Upper lobe of right lung (tissue), 1 donor: ENCODE results near the gene MYLK. TPM values are rescaled to one million over a fixed set of nuclear protein-coding genes. Genes with fewer than 3 reads are reported as not detected.

ENCODE experiments used
- ATAC-seq: fragments of 200-7000 bp; cut with Tn5 transposase; one replicate; pipeline ENCODE4 v1.9.1; 2020; ENCODE audit warnings: mild to moderate bottlenecking, moderate library complexity
- DNase-seq: peaks from one replicate; pipeline ENCODE4 v3.0.0-alpha.2; 2020
- H3K27ac ChIP-seq: fragments of 200-600 bp; one replicate; pipeline ENCODE4 v1.8.0; 2022
- H3K27me3 ChIP-seq: fragments of 200-600 bp; one replicate; pipeline ENCODE4 v1.8.0; 2022; ENCODE audit warnings: mild to moderate bottlenecking
- H3K36me3 ChIP-seq: fragments of 200-600 bp; one replicate; pipeline ENCODE4 v1.8.0; 2022
- H3K4me1 ChIP-seq: fragments of 200-600 bp; one replicate; pipeline ENCODE4 v1.8.0; 2022
- H3K4me3 ChIP-seq: fragments of 200-600 bp; one replicate; pipeline ENCODE4 v1.8.0; 2022; ENCODE audit warnings: mild to moderate bottlenecking
- H3K9me3 ChIP-seq: fragments of 200-600 bp; one replicate; pipeline ENCODE4 v1.8.0; 2022
- intact Hi-C: fragments of 100-400 bp; cut with DNase I; formaldehyde crosslinking; loops from one replicate; pipeline ENCODE4 v1.11.0; 2022
- total RNA-seq: library from RNA; stranded (reverse); fragmentation: NEBNext Ultra II Directional; extraction: Animal tissue kit (Norgen Biotek cat#: 25700); gene quantifications from one replicate; pipeline ENCODE4 v1.2.1, GENCODE V29; 2021
- TF ChIP-seq, protein P1 (sequence below): fragments of 200-600 bp; IDR thresholded peaks from one replicate; pipeline ENCODE4 v1.8.0; 2022; ENCODE audit warnings: antibody characterized with exemption
- donor health status: DM: no; HTN: yes; CAD: no; lungs with severe emphysema.

The MYLK gene
- total RNA-seq, 1 donor from 2014 or later: 248 TPM

DNA sequence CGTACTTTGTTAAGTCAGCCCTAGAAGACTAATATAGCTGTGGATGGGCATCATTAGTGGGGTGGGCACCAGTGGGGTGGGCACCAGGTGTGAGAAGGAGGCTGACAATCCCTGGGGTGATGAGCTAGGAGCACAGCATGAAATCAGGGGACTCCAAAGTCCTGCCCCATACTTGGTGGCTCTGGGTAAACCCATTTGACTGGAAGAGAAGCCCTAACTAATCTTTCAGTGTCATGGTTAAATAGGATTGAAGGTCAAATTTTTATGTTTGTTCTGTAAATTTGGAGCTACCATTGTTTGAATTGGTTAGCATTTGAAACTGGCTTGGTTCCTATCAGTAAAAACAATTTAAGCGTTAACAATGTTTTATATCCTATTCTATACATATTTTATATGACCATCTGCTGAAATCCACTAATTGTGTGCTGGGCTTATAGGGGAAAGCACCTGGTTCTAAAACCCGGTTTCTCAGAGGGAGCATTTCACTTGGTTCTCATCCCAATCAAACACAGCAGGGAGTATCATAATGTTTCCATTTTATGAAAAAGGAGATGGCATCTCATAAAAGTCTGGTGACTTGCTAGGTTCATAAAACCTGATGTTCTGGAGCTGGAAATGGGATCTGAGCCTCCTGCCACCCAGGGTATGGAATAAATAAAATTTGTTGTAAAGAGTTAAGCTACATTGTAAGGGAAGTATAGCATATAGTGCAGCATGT, 211.5 kb downstream of the MYLK start:
- intact Hi-C loops: no loop called here
- peaks cover 5% of the 10 kb centered on the region for H3K4me1 ChIP-seq
- no peak for ATAC-seq

GRCh38 chr3:123670743-123671142, 213.4 kb downstream of the MYLK start:
- no peaks in the 10 kb centered on the region for H3K9me3 ChIP-seq
- intact Hi-C loops: no loop called here
- H3K36me3 ChIP-seq: peaks cover 19% of the 10 kb centered on the region
- no peak overlapping the region for H3K4me3 ChIP-seq
- no peak for DNase-seq
- H3K27me3 ChIP-seq: no peaks in the 10 kb centered on the region
- ATAC-seq: no peak
- no peak overlapping the region for H3K27ac ChIP-seq
- TF ChIP-seq, protein P1, sequence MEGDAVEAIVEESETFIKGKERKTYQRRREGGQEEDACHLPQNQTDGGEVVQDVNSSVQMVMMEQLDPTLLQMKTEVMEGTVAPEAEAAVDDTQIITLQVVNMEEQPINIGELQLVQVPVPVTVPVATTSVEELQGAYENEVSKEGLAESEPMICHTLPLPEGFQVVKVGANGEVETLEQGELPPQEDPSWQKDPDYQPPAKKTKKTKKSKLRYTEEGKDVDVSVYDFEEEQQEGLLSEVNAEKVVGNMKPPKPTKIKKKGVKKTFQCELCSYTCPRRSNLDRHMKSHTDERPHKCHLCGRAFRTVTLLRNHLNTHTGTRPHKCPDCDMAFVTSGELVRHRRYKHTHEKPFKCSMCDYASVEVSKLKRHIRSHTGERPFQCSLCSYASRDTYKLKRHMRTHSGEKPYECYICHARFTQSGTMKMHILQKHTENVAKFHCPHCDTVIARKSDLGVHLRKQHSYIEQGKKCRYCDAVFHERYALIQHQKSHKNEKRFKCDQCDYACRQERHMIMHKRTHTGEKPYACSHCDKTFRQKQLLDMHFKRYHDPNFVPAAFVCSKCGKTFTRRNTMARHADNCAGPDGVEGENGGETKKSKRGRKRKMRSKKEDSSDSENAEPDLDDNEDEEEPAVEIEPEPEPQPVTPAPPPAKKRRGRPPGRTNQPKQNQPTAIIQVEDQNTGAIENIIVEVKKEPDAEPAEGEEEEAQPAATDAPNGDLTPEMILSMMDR: no peak
- H3K4me1 ChIP-seq: peaks cover 10% of the 10 kb centered on the region

More for the DNA sequence above, 211.5 kb downstream of the MYLK start:
- Histone ChIP-seq H3K27me3 (no peaks in the 10 kb centered on the region), H3K9me3 (no peaks in the 10 kb centered on the region), H3K27ac (no peak overlapping the region), H3K36me3 (peaks cover 20% of the 10 kb centered on the region), H3K4me3 (no peak overlapping the region)
- DNase-seq: no peak
- TF ChIP-seq, protein P1: no peak

DNA sequence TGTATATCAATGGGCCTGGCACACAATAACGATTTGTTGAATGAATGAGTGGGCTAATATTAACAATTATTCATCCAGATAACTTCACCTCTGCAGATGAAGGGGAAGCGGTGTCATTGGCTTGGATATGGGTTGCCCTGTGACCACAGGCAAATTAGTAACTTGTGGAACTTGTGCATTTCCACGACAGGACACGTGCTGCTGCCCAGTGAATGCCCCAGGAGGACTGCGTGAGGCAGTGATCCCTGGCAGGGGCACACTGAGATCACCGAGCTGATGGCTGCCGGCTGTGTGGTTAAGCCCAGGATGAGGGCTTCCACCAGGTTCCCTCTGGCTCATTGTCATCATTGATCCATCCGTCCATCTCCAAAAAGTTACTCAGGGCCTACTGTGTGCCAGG, 215.2 kb downstream of the MYLK start:
- peaks cover 10% of the 10 kb centered on the region for H3K4me1 ChIP-seq
- DNase-seq: no peak
- H3K27me3 ChIP-seq: no peaks in the 10 kb centered on the region
- no peak overlapping the region for H3K27ac ChIP-seq
- intact Hi-C loops: no loop called here
- H3K9me3 ChIP-seq: no peaks in the 10 kb centered on the region
- TF ChIP-seq, protein P1: no peak
- H3K36me3 ChIP-seq: peaks cover 36% of the 10 kb centered on the region
- H3K4me3 ChIP-seq: no peak overlapping the region
- ATAC-seq: no peak

DNA sequence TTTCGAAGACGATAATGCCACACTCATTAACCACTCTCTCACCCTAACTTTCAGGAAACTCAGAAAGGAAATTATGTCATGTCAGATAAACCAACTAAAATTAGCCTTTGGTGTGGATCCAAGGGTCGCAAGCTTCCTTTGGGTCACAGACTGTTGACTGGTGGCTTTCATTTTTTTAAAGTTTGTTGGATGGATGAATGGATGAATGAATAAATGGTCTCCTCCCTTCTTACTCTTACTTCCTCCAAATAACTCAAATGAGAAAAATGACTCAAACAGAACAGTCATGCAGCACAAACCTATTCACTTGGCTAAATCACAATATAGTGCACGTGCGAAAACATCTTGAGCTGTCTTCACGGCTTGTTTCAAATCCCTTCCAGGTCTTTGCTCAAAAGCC, 216.3 kb downstream of the MYLK start:
- Histone ChIP-seq H3K4me3 (no peak overlapping the region), H3K27ac (no peak overlapping the region), H3K36me3 (peaks cover 42% of the 10 kb centered on the region), H3K27me3 (no peaks in the 10 kb centered on the region), H3K4me1 (peaks cover 18% of the 10 kb centered on the region), H3K9me3 (no peaks in the 10 kb centered on the region)
- ATAC-seq (no peak), DNase-seq (no peak)
- TF ChIP-seq, protein P1: no peak
- intact Hi-C loops: no loop called here

DNA sequence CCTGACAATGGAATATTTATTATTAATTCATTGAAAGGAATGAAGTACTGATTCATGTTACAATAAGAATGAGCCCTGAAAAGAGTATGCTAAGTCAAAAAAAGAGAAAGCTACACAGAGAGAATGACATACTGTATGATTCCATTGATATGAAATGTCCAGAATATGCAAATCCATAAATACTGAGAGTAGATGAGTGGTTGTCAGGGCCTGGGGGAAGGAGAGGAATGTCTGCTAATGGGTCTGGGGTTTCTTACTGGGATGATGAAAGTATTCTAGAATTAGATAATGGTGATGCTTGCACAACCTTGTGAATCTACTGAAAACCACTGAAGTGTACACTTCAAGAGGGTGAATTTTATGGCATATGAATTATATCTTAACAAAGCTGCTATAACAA, 219.4 kb downstream of the MYLK start:
- Histone ChIP-seq H3K27me3 (no peaks in the 10 kb centered on the region), H3K4me3 (no peak overlapping the region)

More for the DNA sequence above, 219.4 kb downstream of the MYLK start:
- H3K36me3 ChIP-seq: peaks cover 33% of the 10 kb centered on the region
- no peak overlapping the region for H3K27ac ChIP-seq
- TF ChIP-seq, protein P1: no peak
- intact Hi-C loops: no loop called here
- ATAC-seq: no peak
- DNase-seq: no peak
- no peaks in the 10 kb centered on the region for H3K9me3 ChIP-seq
- peaks cover 44% of the 10 kb centered on the region for H3K4me1 ChIP-seq
